H9 (cell line): ENCODE measurements around the gene MYO5C. TPM values are rescaled to one million over a fixed set of nuclear protein-coding genes. Genes with fewer than 3 reads are reported as not detected.

ENCODE experiments used
- DNase-seq: peaks from one replicate; pipeline ENCODE4 v3.0.0-alpha.2; 2017
- H2AFZ ChIP-seq: one replicate; pipeline ENCODE4 v1.6.1; 2013; ENCODE audit warnings: mild to moderate bottlenecking, low read length, control low read depth, moderate library complexity
- H2AK5ac ChIP-seq: 2 replicates; pipeline ENCODE4 v1.6.1; 2013; ENCODE audit warnings: low read length, control low read depth, mixed read lengths; ENCODE audit not compliant: insufficient read length
- H2BK120ac ChIP-seq: one replicate; pipeline ENCODE4 v1.6.1; 2013; ENCODE audit warnings: low read depth, mild to moderate bottlenecking, low read length, control low read depth, inconsistent platforms; ENCODE audit not compliant: poor library complexity, severe bottlenecking
- H2BK12ac ChIP-seq: 2 replicates; pipeline ENCODE4 v1.6.1; 2013; ENCODE audit warnings: low read length, control low read depth, mixed read lengths, low read depth; ENCODE audit not compliant: insufficient read length
- H2BK15ac ChIP-seq: 2 replicates; pipeline ENCODE4 v1.6.1; 2013; ENCODE audit warnings: low read depth, low read length, control low read depth
- H2BK20ac ChIP-seq: one replicate; pipeline ENCODE4 v1.6.1; 2013; ENCODE audit warnings: low read depth, mild to moderate bottlenecking, low read length, control low read depth, inconsistent platforms; ENCODE audit not compliant: poor library complexity, severe bottlenecking
- H2BK5ac ChIP-seq: 2 replicates; pipeline ENCODE4 v1.6.1; 2013; ENCODE audit warnings: low read length, control low read depth, mixed read lengths; ENCODE audit not compliant: insufficient read length
- H3K14ac ChIP-seq: 2 replicates; pipeline ENCODE4 v1.6.1; 2013; ENCODE audit warnings: low read length, control low read depth; ENCODE audit not compliant: insufficient read depth
- H3K18ac ChIP-seq: 2 replicates; pipeline ENCODE4 v1.6.1; 2013; ENCODE audit warnings: low read depth, mild to moderate bottlenecking, mixed read lengths, low read length, control low read depth; ENCODE audit not compliant: insufficient read length
- H3K23ac ChIP-seq: 2 replicates; pipeline ENCODE4 v1.6.1; 2013; ENCODE audit warnings: low read length, control low read depth, mixed read lengths, low read depth; ENCODE audit not compliant: insufficient read length
- H3K23me2 ChIP-seq: 2 replicates; pipeline ENCODE4 v1.6.1; 2013; ENCODE audit warnings: low read depth, mild to moderate bottlenecking, mixed read lengths, low read length, control low read depth; ENCODE audit not compliant: insufficient read length, poor library complexity, severe bottlenecking
- H3K27ac ChIP-seq: 2 replicates; pipeline ENCODE4 v1.5.1; 2013; ENCODE audit warnings: low read length, control low read depth, mixed read lengths, low read depth; ENCODE audit not compliant: insufficient read length
- H3K27me3 ChIP-seq: 2 replicates; pipeline ENCODE4 v1.6.1; 2013; ENCODE audit warnings: low read length, control low read depth, inconsistent platforms; ENCODE audit not compliant: insufficient read depth
- H3K4ac ChIP-seq: 2 replicates; pipeline ENCODE4 v1.6.1; 2013; ENCODE audit warnings: low read depth, mild to moderate bottlenecking, control low read depth, inconsistent platforms, low read length, moderate library complexity
- H3K4me1 ChIP-seq: 2 replicates; pipeline ENCODE4 v1.6.1; 2013; ENCODE audit warnings: low read length, control low read depth, inconsistent platforms; ENCODE audit not compliant: insufficient read depth
- H3K4me2 ChIP-seq: 2 replicates; pipeline ENCODE4 v1.6.1; 2013; ENCODE audit warnings: low read length, control low read depth, mixed read lengths; ENCODE audit not compliant: insufficient read length, insufficient read depth
- H3K56ac ChIP-seq: 2 replicates; pipeline ENCODE4 v1.6.1; 2013; ENCODE audit warnings: low read depth, mild to moderate bottlenecking, mixed read lengths, low read length, control low read depth; ENCODE audit not compliant: insufficient read length
- H3K79me1 ChIP-seq: 2 replicates; pipeline ENCODE4 v1.6.1; 2013; ENCODE audit warnings: low read depth, mild to moderate bottlenecking, moderate library complexity, low read length, control low read depth, inconsistent platforms; ENCODE audit not compliant: insufficient read depth, poor library complexity, severe bottlenecking
- H3K79me2 ChIP-seq: 2 replicates; pipeline ENCODE4 v1.6.1; 2013; ENCODE audit warnings: low read length, control low read depth, inconsistent platforms; ENCODE audit not compliant: insufficient read depth
- H3K9ac ChIP-seq: 2 replicates; pipeline ENCODE4 v1.6.1; 2013; ENCODE audit warnings: low read length, control low read depth, mixed read lengths; ENCODE audit not compliant: insufficient read length; ENCODE audit errors: extremely low read depth
- H3K9me3 ChIP-seq: one replicate; pipeline ENCODE4 v1.6.1; 2013; ENCODE audit warnings: low read depth, low read length, inconsistent platforms; ENCODE audit not compliant: control insufficient read depth
- H3T11ph ChIP-seq: one replicate; pipeline ENCODE4 v1.6.1; 2013; ENCODE audit warnings: mild to moderate bottlenecking, low read length, control low read depth, inconsistent platforms
- H4K20me1 ChIP-seq: one replicate; pipeline ENCODE4 v1.6.1; 2013; ENCODE audit not compliant: control insufficient read depth, insufficient read length, insufficient read depth
- H4K5ac ChIP-seq: 2 replicates; pipeline ENCODE4 v1.6.1; 2013; ENCODE audit warnings: low read depth, mild to moderate bottlenecking, mixed read lengths, low read length, control low read depth; ENCODE audit not compliant: insufficient read length
- H4K8ac ChIP-seq: replicated peaks from 2 replicates; pipeline ENCODE4 v1.6.1; 2013; ENCODE audit warnings: low read length, control low read depth, mixed read lengths, low read depth; ENCODE audit not compliant: insufficient read length
- H4K91ac ChIP-seq: 2 replicates; pipeline ENCODE4 v1.6.1; 2013; ENCODE audit warnings: low read depth, mild to moderate bottlenecking, moderate library complexity, mixed read lengths, low read length, control low read depth; ENCODE audit not compliant: insufficient read length
- H3K27ac Mint-ChIP-seq, 3 experiments: 2 replicates in 2 of 3; 3 replicates in 1 of 3; pipeline ENCODE4 v1.8.0; 2020 to 2021; ENCODE audit warnings: mixed read lengths in 3 of 3, mild to moderate bottlenecking in 1 of 3, moderate library complexity in 1 of 3
- H3K27me3 Mint-ChIP-seq: 2 replicates; pipeline ENCODE4 v1.8.0; 2021; ENCODE audit warnings: low read depth, mild to moderate bottlenecking, moderate library complexity, mixed read lengths
- H3K36me3 Mint-ChIP-seq, 3 experiments: 2 replicates in 2 of 3; 3 replicates in 1 of 3; pipeline ENCODE4 v1.8.0; 2020 to 2021; ENCODE audit warnings: low read depth in 3 of 3, mixed read lengths in 3 of 3; ENCODE audit not compliant: insufficient read depth in 1 of 3
- H3K4me1 Mint-ChIP-seq, 2 experiments: 2 replicates each; pipeline ENCODE4 v1.8.0; 2020; ENCODE audit warnings: mixed read lengths in 2 of 2
- H3K4me3 Mint-ChIP-seq, 2 experiments: 2 replicates in 1 of 2; 3 replicates in 1 of 2; pipeline ENCODE4 v1.8.0; 2020 to 2021; ENCODE audit warnings: mild to moderate bottlenecking in 2 of 2, mixed read lengths in 2 of 2, moderate library complexity in 1 of 2
- H3K9me3 Mint-ChIP-seq, 2 experiments: 2 replicates in 1 of 2; 3 replicates in 1 of 2; pipeline ENCODE4 v1.8.0; 2020; ENCODE audit warnings: mild to moderate bottlenecking in 2 of 2, mixed read lengths in 2 of 2, moderate library complexity in 1 of 2
- CTCF ChIP-seq: fragments of 200-600 bp; sonication (generic); conservative IDR thresholded peaks from 3 replicates; pipeline ENCODE4 v1.8.0; 2021; ENCODE audit warnings: antibody characterized with exemption, mild to moderate bottlenecking
- WGBS: extraction: QIAGEN DNeasy Blood & Tissue Kit; methylation state at CpG from one replicate; pipeline ENCODE4 v1.1.7; 2013; ENCODE audit warnings: missing lambda C conversion rate, low lambda C conversion rate, mixed read lengths; ENCODE audit not compliant: insufficient read length; ENCODE audit errors: extremely low coverage; 5-methylcytosine and 5-hydroxymethylcytosine counted together
- total RNA-seq: library from RNA; stranded (reverse); gene quantifications from 2 replicates; pipeline ENCODE4 v1.2.1, GENCODE V29; 2021

The MYO5C gene
- total RNA-seq, 1 experiment from 2014 or later, result 22.2 TPM

DNA sequence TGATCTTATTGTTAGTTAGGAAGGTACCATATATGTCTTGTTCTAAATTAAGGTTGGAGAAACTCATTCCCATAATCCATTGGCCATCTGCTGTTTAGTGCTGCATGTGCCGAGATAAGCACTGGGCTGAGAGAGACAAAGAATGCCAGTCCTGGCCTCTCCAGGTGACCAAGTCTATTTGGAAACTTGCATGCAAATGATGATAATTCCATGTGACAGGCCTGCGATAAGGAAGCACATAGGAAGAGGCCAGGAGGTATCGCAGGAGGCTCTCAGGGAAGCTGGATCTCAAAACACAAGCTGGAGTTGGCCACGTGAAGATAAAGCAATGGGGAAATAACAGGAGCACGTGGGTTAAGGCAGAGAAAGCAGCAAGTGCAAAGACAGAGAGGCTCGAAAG, 39.7 kb downstream of the MYO5C start:
- Histone ChIP-seq H3K79me2 (no peaks in the 10 kb centered on the region), H2BK20ac (no peak overlapping the region), H3K23me2 (no peaks in the 10 kb centered on the region), H3K4me2 (no peak overlapping the region), H2AFZ (no peak overlapping the region), H4K5ac (no peak overlapping the region), H3K56ac (no peak overlapping the region), H4K20me1 (no peaks in the 10 kb centered on the region), H3K4me1 (no peaks in the 10 kb centered on the region; the same call in 1 of the 2 replicates), H2BK15ac (no peak overlapping the region), H3K23ac (no peak overlapping the region), H2BK5ac (no peak overlapping the region), H3K9me3 (no peaks in the 10 kb centered on the region), H3K9ac (no peak overlapping the region), H3K4ac (no peak overlapping the region), H2BK120ac (no peak overlapping the region), H2AK5ac (no peak overlapping the region), H4K8ac (no peak overlapping the region), H3K14ac (no peak overlapping the region), H3K79me1 (no peaks in the 10 kb centered on the region), H2BK12ac (no peak overlapping the region), H3K27ac (no peak overlapping the region), H4K91ac (no peak overlapping the region), H3K18ac (no peak overlapping the region), H3T11ph (no peak overlapping the region), H3K27me3 (no peaks in the 10 kb centered on the region)
- no peak overlapping the region for H3K4me3 Mint-ChIP-seq
- no peak for TF ChIP-seq CTCF
- no peaks in the 10 kb centered on the region for H3K27me3 Mint-ChIP-seq
- DNase-seq, result no peak
- H3K9me3 Mint-ChIP-seq, result no peaks in the 10 kb centered on the region
- no peak overlapping the region for H3K27ac Mint-ChIP-seq
- peaks cover 30 to 33% of the 10 kb centered on the region in 2 experiments for H3K4me1 Mint-ChIP-seq
- WGBS, result no CpG with 5 or more reads among the region's 6 CpGs
- H3K36me3 Mint-ChIP-seq, result peaks cover 0 to 48% (median 33%) of the 10 kb centered on the region in 3 experiments; a peak in 6 of 7 replicates
